Measurements from ENCODE around the gene TMEM255B. TPM values are rescaled to one million over a fixed set of nuclear protein-coding genes. Genes with fewer than 3 reads are reported as not detected.
A peak's percentile ranks its signal among the peaks of the same experiment; 100 is the strongest.

Gene TMEM255B
- total RNA-seq, 6 donors from 2014 or later, result 1.4 to 39.0 (median 13.8) TPM

- no peak overlapping the region for H3K4me3 ChIP-seq
- H3K9me3 ChIP-seq, result no peaks in the 10 kb centered on the region
- no peaks in the 10 kb centered on the region for H3K27me3 ChIP-seq
- peaks cover 0 to 25% (median 2%) of the 10 kb centered on the region in 4 donors for H3K36me3 ChIP-seq
- TF ChIP-seq CTCF (IDR thresholded peaks at IDR 0.05), result no peak
- 91 to 94% methylated on average over 18 of the region's 18 CpGs for WGBS, 2 donors
- no peak overlapping the region for H3K27ac ChIP-seq
- ATAC-seq (ENCODE audit: low FRiP score in 2 of 2) (no peak), DNase-seq (peak in 1 of 2 donors; percentile 50)
- peaks cover 20 to 40% (median 26%) of the 10 kb centered on the region in 4 donors for H3K4me1 ChIP-seq
Observed at GRCh38 chr13:113848431-113849260, 89.6 kb downstream of the TMEM255B start.

GRCh38 chr13:113849546-113849945 is 90.5 kb downstream of the TMEM255B start:
- H3K4me1 ChIP-seq, result peaks cover 24 to 44% (median 32%) of the 10 kb centered on the region in 4 donors

GRCh38 chr13:113849981-113850721 is 91.1 kb downstream of the TMEM255B start:
- TF ChIP-seq EP300 (IDR thresholded peaks at IDR 0.05) (no peak), POLR2AphosphoS5 (IDR thresholded peaks at IDR 0.05) (no peak)
- WGBS, 2 donors, result 88 to 93% methylated on average over 8 of the region's 8 CpGs

More at GRCh38 chr13:113849546-113849945, 90.5 kb downstream of the TMEM255B start:
- no peak for TF ChIP-seq POLR2AphosphoS5 (IDR thresholded peaks at IDR 0.05)
- TF ChIP-seq CTCF (IDR thresholded peaks at IDR 0.05), result no peak
- TF ChIP-seq EP300 (IDR thresholded peaks at IDR 0.05), result no peak
- TF ChIP-seq POLR2A (IDR thresholded peaks at IDR 0.05), result no peak
- Histone ChIP-seq H3K36me3 (peaks cover 0 to 24% (median 2%) of the 10 kb centered on the region in 4 donors), H3K27ac (no peak overlapping the region), H3K4me3 (no peak overlapping the region), H3K9me3 (no peaks in the 10 kb centered on the region), H3K27me3 (no peaks in the 10 kb centered on the region)
- DNase-seq, result no peak
- no peak for ATAC-seq (ENCODE audit: low FRiP score in 2 of 2)
- WGBS, 2 donors, result 91 to 94% methylated on average over 3 of the region's 3 CpGs

GRCh38 chr13:113850722-113851479 is 91.9 kb downstream of the TMEM255B start:
- TF ChIP-seq POLR2AphosphoS5 (IDR thresholded peaks at IDR 0.05), result no peak
- Histone ChIP-seq H3K4me1 (peaks cover 27 to 51% (median 37%) of the 10 kb centered on the region in 4 donors), H3K9me3 (no peaks in the 10 kb centered on the region), H3K27me3 (no peaks in the 10 kb centered on the region), H3K4me3 (no peak overlapping the region), H3K36me3 (peaks cover 0 to 17% (median 2%) of the 10 kb centered on the region in 4 donors), H3K27ac (no peak overlapping the region)
- DNase-seq (no peak), ATAC-seq (ENCODE audit: low FRiP score in 2 of 2) (no peak)
- 93 to 100% methylated on average over 3 of the region's 3 CpGs for WGBS, 2 donors

More at GRCh38 chr13:113849981-113850721, 91.1 kb downstream of the TMEM255B start:
- Histone ChIP-seq H3K4me1 (peaks cover 24 to 44% (median 33%) of the 10 kb centered on the region in 4 donors), H3K36me3 (peaks cover 0 to 24% (median 2%) of the 10 kb centered on the region in 4 donors), H3K27me3 (no peaks in the 10 kb centered on the region), H3K27ac (no peak overlapping the region), H3K4me3 (no peak overlapping the region), H3K9me3 (no peaks in the 10 kb centered on the region)
- ATAC-seq (ENCODE audit: low FRiP score in 2 of 2) (no peak), DNase-seq (no peak)

- Histone ChIP-seq H3K9me3 (no peaks in the 10 kb centered on the region), H3K27me3 (no peaks in the 10 kb centered on the region), H3K4me1 (peaks cover 33 to 56% (median 42%) of the 10 kb centered on the region in 4 donors), H3K4me3 (no peak overlapping the region), H3K27ac (no peak overlapping the region), H3K36me3 (peaks cover 0 to 12% (median 0%) of the 10 kb centered on the region in 4 donors)
- 95 to 96% methylated on average over 1 of the region's 1 CpG for WGBS, 2 donors
- DNase-seq (no peak), ATAC-seq (ENCODE audit: low FRiP score in 2 of 2) (no peak)
- TF ChIP-seq CTCF (IDR thresholded peaks at IDR 0.05), result no peak
- no peak for TF ChIP-seq EP300 (IDR thresholded peaks at IDR 0.05)
- TF ChIP-seq POLR2A (IDR thresholded peaks at IDR 0.05), result no peak
- TF ChIP-seq POLR2AphosphoS5 (IDR thresholded peaks at IDR 0.05), result no peak
Observed at GRCh38 chr13:113851480-113851803, 92.4 kb downstream of the TMEM255B start.

Data from upper lobe of left lung (tissue), 6 donors.